SK-N-SH treated with all-trans-retinoic acid at 6 μM for 48 hours (cell line): ENCODE results near the gene LRATD1.

ENCODE experiments used
- ATAC-seq: fragments of 200-7000 bp; cut with Tn5 transposase; 3 replicates; pipeline ENCODE4 v1.9.1; 2020; ENCODE audit warnings: mild to moderate bottlenecking, moderate library complexity
- ARNTL ChIP-seq: fragments of 450-650 bp; formaldehyde crosslinking; IDR thresholded peaks from 2 replicates; pipeline ENCODE4 v1.5.0; 2020; ENCODE audit warnings: low read depth, mild to moderate bottlenecking, moderate library complexity, borderline replicate concordance
- BACH2 ChIP-seq: fragments of 250-450 bp; sonication (Bioruptor Pico); IDR thresholded peaks from 2 replicates; pipeline ENCODE4 v1.9.0; 2021; ENCODE audit warnings: mild to moderate bottlenecking, borderline replicate concordance
- CREB5 ChIP-seq: fragments of 250-450 bp; sonication (Bioruptor Pico); IDR thresholded peaks from 2 replicates; pipeline ENCODE4 v1.5.1; 2020; ENCODE audit warnings: low read depth, mild to moderate bottlenecking, moderate library complexity
- CSDC2 ChIP-seq: fragments of 250-450 bp; sonication (Bioruptor Pico); IDR thresholded peaks from 2 replicates; pipeline ENCODE4 v1.5.0; 2020; ENCODE audit warnings: mild to moderate bottlenecking, moderate library complexity
- CSRNP3 ChIP-seq: fragments of 250-450 bp; sonication (Bioruptor Pico); IDR thresholded peaks from 2 replicates; pipeline ENCODE4 v1.5.1; 2021; ENCODE audit warnings: mild to moderate bottlenecking, moderate library complexity
- ESRRG ChIP-seq: fragments of 250-450 bp; sonication (Bioruptor Pico); IDR thresholded peaks from 2 replicates; pipeline ENCODE4 v1.6.1; 2021; ENCODE audit warnings: mild to moderate bottlenecking
- GLIS3 ChIP-seq: fragments of 250-450 bp; sonication (Bioruptor Pico); IDR thresholded peaks from 2 replicates; pipeline ENCODE4 v1.5.0; 2020; ENCODE audit warnings: mild to moderate bottlenecking, moderate library complexity
- ISL1 ChIP-seq: fragments of 250-450 bp; sonication (Bioruptor Pico); IDR thresholded peaks from 2 replicates; pipeline ENCODE4 v2.1.2; 2022; ENCODE audit warnings: mild to moderate bottlenecking, moderate library complexity
- OSR1 ChIP-seq: fragments of 250-450 bp; sonication (Bioruptor Pico); IDR thresholded peaks from 2 replicates; pipeline ENCODE4 v1.8.0; 2022; ENCODE audit warnings: moderate library complexity, mild to moderate bottlenecking, inconsistent platforms
- POU6F1 ChIP-seq: fragments of 250-450 bp; sonication (Bioruptor Pico); IDR thresholded peaks from 2 replicates; pipeline ENCODE4 v1.8.0; 2021; ENCODE audit warnings: low read depth, mild to moderate bottlenecking, moderate library complexity, borderline replicate concordance
- PPARA ChIP-seq: fragments of 250-450 bp; sonication (Bioruptor Pico); IDR thresholded peaks from 2 replicates; pipeline ENCODE4 v1.5.0; 2020; ENCODE audit warnings: mild to moderate bottlenecking, borderline replicate concordance
- RARB ChIP-seq: fragments of 250-450 bp; sonication (Bioruptor Pico); IDR thresholded peaks from 2 replicates; pipeline ENCODE4 v1.8.0; 2021; ENCODE audit warnings: mild to moderate bottlenecking, moderate library complexity
- SNAI2 ChIP-seq: fragments of 250-450 bp; sonication (Bioruptor Pico); IDR thresholded peaks from 2 replicates; pipeline ENCODE4 v1.5.0; 2020; ENCODE audit warnings: mild to moderate bottlenecking, moderate library complexity
- TCF4 ChIP-seq: fragments of 250-450 bp; sonication (Bioruptor Pico); IDR thresholded peaks from 2 replicates; pipeline ENCODE4 v1.8.0; 2021; ENCODE audit warnings: mild to moderate bottlenecking, moderate library complexity, borderline replicate concordance
- TOX ChIP-seq: fragments of 250-450 bp; sonication (Bioruptor Pico); IDR thresholded peaks from 2 replicates; pipeline ENCODE4 v1.8.0; 2021; ENCODE audit warnings: mild to moderate bottlenecking, moderate library complexity, borderline replicate concordance
- ZC3H10 ChIP-seq: fragments of 250-450 bp; sonication (Bioruptor Pico); IDR thresholded peaks from 2 replicates; pipeline ENCODE4 v1.5.1; 2021; ENCODE audit warnings: mild to moderate bottlenecking, moderate library complexity
- ZFP3 ChIP-seq: fragments of 250-450 bp; sonication (Bioruptor Pico); IDR thresholded peaks from 2 replicates; pipeline ENCODE4 v1.5.0; 2020; ENCODE audit warnings: mild to moderate bottlenecking, moderate library complexity
- ZFP30 ChIP-seq: fragments of 450-650 bp; formaldehyde crosslinking; IDR thresholded peaks from 2 replicates; pipeline ENCODE4 v1.5.0; 2022; ENCODE audit warnings: mild to moderate bottlenecking, moderate library complexity
- ZNF565 ChIP-seq: fragments of 450-650 bp; formaldehyde crosslinking; conservative IDR thresholded peaks from 2 replicates; pipeline ENCODE4 v1.5.0; 2020; ENCODE audit warnings: low read depth, mild to moderate bottlenecking, moderate library complexity
- ZNF70 ChIP-seq: fragments of 450-650 bp; formaldehyde crosslinking; IDR thresholded peaks from 2 replicates; pipeline ENCODE4 v1.5.0; 2020; ENCODE audit warnings: mild to moderate bottlenecking, moderate library complexity
- ZNF8 ChIP-seq: fragments of 450-650 bp; formaldehyde crosslinking; IDR thresholded peaks from 2 replicates; pipeline ENCODE4 v1.5.0; 2020; ENCODE audit warnings: mild to moderate bottlenecking, moderate library complexity
- TF ChIP-seq, protein P1 (sequence below): fragments of 250-450 bp; sonication (Bioruptor Pico); IDR thresholded peaks from 2 replicates; pipeline ENCODE4 v1.5.0; 2020; ENCODE audit warnings: mild to moderate bottlenecking, moderate library complexity
- TF ChIP-seq, protein P2 (sequence below): fragments of 250-450 bp; sonication (Bioruptor Pico); IDR thresholded peaks from 2 replicates; pipeline ENCODE4 v1.8.0; 2020; ENCODE audit warnings: mild to moderate bottlenecking, moderate library complexity, borderline replicate concordance

LRATD1 gene

GRCh38 chr2:14601156-14601770 lies 31.3 kb upstream of the LRATD1 start:
- TF ChIP-seq ZFP30 (CRISPR knock-in tag) (no peak), OSR1 (no peak), ZC3H10 (no peak), RARB (CRISPR knock-in tag) (no peak), SNAI2 (CRISPR knock-in tag) (no peak), ZNF8 (CRISPR knock-in tag) (no peak), TCF4 (CRISPR knock-in tag) (no peak), ZNF565 (CRISPR knock-in tag) (no peak), ZNF70 (CRISPR knock-in tag) (no peak), ESRRG (CRISPR knock-in tag) (no peak), TOX (no peak)
- ATAC-seq, result no peak

DNA sequence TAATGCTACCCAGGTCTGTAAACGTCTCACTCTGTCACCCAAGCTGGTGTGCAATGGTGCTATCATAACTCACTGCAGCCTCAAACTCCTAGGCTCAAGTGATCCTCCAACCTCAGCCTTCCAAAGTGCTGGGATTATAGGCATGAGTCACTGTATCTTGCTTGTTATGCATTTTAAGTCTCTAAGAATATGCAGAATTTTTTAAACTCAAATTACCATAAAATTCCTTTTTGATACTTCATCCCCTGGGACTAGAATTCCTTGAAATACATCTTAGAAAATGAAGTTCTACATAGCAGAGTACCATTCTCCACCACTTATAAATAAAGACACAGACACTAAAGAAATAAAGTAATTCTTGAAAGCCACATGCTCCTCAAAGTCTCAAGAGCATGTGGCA lies 30.2 kb upstream of the LRATD1 start:
- no peak for TF ChIP-seq GLIS3 (CRISPR knock-in tag)
- TF ChIP-seq CSRNP3 (CRISPR knock-in tag), result no peak
- ATAC-seq, result no peak

- no peak for ATAC-seq
- TF ChIP-seq ARNTL, result no peak
- no peak for TF ChIP-seq CSDC2
- TF ChIP-seq GLIS3 (CRISPR knock-in tag), result no peak
- TF ChIP-seq ZNF70 (CRISPR knock-in tag), result no peak
- TF ChIP-seq, protein P1, sequence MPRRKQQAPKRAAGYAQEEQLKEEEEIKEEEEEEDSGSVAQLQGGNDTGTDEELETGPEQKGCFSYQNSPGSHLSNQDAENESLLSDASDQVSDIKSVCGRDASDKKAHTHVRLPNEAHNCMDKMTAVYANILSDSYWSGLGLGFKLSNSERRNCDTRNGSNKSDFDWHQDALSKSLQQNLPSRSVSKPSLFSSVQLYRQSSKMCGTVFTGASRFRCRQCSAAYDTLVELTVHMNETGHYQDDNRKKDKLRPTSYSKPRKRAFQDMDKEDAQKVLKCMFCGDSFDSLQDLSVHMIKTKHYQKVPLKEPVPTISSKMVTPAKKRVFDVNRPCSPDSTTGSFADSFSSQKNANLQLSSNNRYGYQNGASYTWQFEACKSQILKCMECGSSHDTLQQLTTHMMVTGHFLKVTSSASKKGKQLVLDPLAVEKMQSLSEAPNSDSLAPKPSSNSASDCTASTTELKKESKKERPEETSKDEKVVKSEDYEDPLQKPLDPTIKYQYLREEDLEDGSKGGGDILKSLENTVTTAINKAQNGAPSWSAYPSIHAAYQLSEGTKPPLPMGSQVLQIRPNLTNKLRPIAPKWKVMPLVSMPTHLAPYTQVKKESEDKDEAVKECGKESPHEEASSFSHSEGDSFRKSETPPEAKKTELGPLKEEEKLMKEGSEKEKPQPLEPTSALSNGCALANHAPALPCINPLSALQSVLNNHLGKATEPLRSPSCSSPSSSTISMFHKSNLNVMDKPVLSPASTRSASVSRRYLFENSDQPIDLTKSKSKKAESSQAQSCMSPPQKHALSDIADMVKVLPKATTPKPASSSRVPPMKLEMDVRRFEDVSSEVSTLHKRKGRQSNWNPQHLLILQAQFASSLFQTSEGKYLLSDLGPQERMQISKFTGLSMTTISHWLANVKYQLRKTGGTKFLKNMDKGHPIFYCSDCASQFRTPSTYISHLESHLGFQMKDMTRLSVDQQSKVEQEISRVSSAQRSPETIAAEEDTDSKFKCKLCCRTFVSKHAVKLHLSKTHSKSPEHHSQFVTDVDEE (CRISPR knock-in tag), result no peak
- no peak for TF ChIP-seq TCF4 (CRISPR knock-in tag)
- no peak for TF ChIP-seq ISL1 (CRISPR knock-in tag)
- TF ChIP-seq SNAI2 (CRISPR knock-in tag), result no peak
- no peak for TF ChIP-seq BACH2 (CRISPR knock-in tag)
- TF ChIP-seq ZFP3, result no peak
- TF ChIP-seq ZNF8 (CRISPR knock-in tag), result no peak
- TF ChIP-seq PPARA, result no peak
- no peak for TF ChIP-seq TOX
- no peak for TF ChIP-seq POU6F1 (CRISPR knock-in tag)
- no peak for TF ChIP-seq ZFP30 (CRISPR knock-in tag)
- no peak for TF ChIP-seq CSRNP3 (CRISPR knock-in tag)
- no peak for TF ChIP-seq RARB (CRISPR knock-in tag)
- TF ChIP-seq, protein P2, sequence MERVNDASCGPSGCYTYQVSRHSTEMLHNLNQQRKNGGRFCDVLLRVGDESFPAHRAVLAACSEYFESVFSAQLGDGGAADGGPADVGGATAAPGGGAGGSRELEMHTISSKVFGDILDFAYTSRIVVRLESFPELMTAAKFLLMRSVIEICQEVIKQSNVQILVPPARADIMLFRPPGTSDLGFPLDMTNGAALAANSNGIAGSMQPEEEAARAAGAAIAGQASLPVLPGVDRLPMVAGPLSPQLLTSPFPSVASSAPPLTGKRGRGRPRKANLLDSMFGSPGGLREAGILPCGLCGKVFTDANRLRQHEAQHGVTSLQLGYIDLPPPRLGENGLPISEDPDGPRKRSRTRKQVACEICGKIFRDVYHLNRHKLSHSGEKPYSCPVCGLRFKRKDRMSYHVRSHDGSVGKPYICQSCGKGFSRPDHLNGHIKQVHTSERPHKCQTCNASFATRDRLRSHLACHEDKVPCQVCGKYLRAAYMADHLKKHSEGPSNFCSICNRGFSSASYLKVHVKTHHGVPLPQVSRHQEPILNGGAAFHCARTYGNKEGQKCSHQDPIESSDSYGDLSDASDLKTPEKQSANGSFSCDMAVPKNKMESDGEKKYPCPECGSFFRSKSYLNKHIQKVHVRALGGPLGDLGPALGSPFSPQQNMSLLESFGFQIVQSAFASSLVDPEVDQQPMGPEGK, result no peak
- no peak for TF ChIP-seq CREB5 (CRISPR knock-in tag)
These were observed 28.8 kb upstream of the LRATD1 start for GRCh38 chr2:14603676-14604075.
